HG03571 (cell line): ENCODE data around the gene CRYZ.
"Not testable (repeated sequence)": the region's sequence is repeated elsewhere in the genome, so short reads cannot be mapped to it uniquely, and the experiment has no call there.

Experiments used
- ATAC-seq: cut with Tn5 transposase; IDR thresholded peaks from one replicate; pipeline ENCODE4 v1.9.1; 2021; ENCODE audit not compliant: unreplicated experiment

The CRYZ gene

GRCh38 chr1:74681851-74682250 is 51.0 kb downstream of the CRYZ start:
- ATAC-seq, result no peak

- peak; percentile 92 for ATAC-seq
Observed at GRCh38 chr1:74681449-74681848, 51.4 kb downstream of the CRYZ start.

GRCh38 chr1:74681001-74681400 is 51.8 kb downstream of the CRYZ start:
- ATAC-seq, result peak; percentile 37

GRCh38 chr1:74679811-74680210 is 53.0 kb downstream of the CRYZ start:
- ATAC-seq, result no peak

GRCh38 chr1:74677926-74678325 is 54.9 kb downstream of the CRYZ start:
- no peak for ATAC-seq

GRCh38 chr1:74674278-74675048 is 58.4 kb downstream of the CRYZ start:
- no peak for ATAC-seq

- no peak for ATAC-seq
Observed at GRCh38 chr1:74673351-74674111, 59.3 kb downstream of the CRYZ start, which contains the start of gene ERICH3. ERICH3 (minus strand) TSS chr1:74673792; CDS start chr1:74673519, 273 bp downstream.

GRCh38 chr1:74670866-74671265 is 62.0 kb downstream of the CRYZ start:
- not testable (repeated sequence) for ATAC-seq
